ENCODE measurements around the gene BSDC1. TPM values are rescaled to one million over a fixed set of nuclear protein-coding genes. Genes with fewer than 3 reads are reported as not detected.

BSDC1 gene
- total and polyA plus RNA-seq, 2 of the 13 experiments (the other 11 are each of a cell fraction or from before 2014, with no cell fraction given) = 40.3 to 64.2 TPM

DNA sequence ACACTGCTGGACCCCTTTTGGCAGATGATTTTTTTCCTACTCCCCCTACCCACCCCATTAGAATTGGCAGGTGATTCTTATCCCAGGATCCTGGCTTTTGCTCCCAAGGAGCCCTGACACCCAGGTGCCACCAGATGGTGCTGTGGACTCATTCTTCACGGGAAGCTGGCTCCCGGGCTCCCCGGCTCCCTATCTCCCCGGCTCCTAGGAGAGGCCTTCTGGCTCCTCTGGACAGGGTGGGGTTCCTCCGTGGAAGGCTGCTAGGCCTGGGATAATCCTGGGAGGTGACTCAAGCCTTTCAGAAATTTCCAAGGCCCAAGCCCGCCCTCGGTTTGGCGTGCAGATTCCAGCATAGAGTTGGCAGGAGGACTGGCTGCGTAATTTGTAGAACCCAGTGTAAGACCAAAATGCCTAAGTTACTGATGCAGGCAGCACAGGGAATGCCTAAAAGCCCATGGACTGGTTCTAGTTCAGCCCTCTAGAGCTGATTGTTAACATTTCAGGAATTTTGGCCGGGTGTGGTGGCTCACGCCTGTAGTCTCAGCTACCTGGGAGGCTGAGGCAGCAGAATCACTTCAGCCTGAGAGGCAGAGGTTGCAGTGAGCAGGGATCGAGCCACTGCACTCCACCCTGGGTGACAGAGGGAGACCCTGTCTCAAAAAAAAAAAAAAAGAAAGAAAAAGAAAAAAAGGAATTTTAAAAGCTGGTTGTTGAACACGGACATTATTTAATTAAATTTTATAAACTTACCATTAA lies 6.8 kb upstream of the BSDC1 start (continued):
- TF ChIP-seq, protein P1, sequence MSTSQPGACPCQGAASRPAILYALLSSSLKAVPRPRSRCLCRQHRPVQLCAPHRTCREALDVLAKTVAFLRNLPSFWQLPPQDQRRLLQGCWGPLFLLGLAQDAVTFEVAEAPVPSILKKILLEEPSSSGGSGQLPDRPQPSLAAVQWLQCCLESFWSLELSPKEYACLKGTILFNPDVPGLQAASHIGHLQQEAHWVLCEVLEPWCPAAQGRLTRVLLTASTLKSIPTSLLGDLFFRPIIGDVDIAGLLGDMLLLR (CRISPR knock-in tag; IDR thresholded peaks at IDR 0.05) = no peak
- TF ChIP-seq GABPB1 (CRISPR knock-in tag; IDR thresholded peaks at IDR 0.05) (0 out of 2 replicates have a peak, but pooled peaks have one; percentile 22), ZNF274 (CRISPR knock-in tag; IDR thresholded peaks at IDR 0.05) (0 out of 2 replicates have a peak, but pooled peaks have one; percentile 28), NR3C1 (CRISPR knock-in tag; IDR thresholded peaks at IDR 0.05) (no peak), ZNF296 (CRISPR knock-in tag; conservative IDR thresholded peaks at IDR 0.05) (no peak), ZNF674 (CRISPR knock-in tag; IDR thresholded peaks at IDR 0.05; ENCODE audit: low read depth) (no peak), YY1 (IDR thresholded peaks at IDR 0.05; ENCODE audit: insufficient read depth, insufficient replicate concordance, low read depth, low read length) (peak; percentile 8), ZNF382 (CRISPR knock-in tag; IDR thresholded peaks at IDR 0.05; ENCODE audit: borderline replicate concordance) (no peak), FOXO1 (CRISPR knock-in tag; IDR thresholded peaks at IDR 0.05) (no peak), HNRNPLL (IDR thresholded peaks at IDR 0.05; ENCODE audit: low read depth, low read length, poor library complexity, severe bottlenecking) (no peak), ZNF124 (CRISPR knock-in tag; IDR thresholded peaks at IDR 0.05) (0 out of 2 replicates have a peak, but pooled peaks have one; percentile 40), HNF4G (IDR thresholded peaks at IDR 0.05; ENCODE audit: borderline replicate concordance, low read depth, low read length) (no peak), HNF4G (CRISPR knock-in tag; IDR thresholded peaks at IDR 0.05; ENCODE audit: borderline replicate concordance, low read depth) (no peak), KLF13 (CRISPR knock-in tag; IDR thresholded peaks at IDR 0.05) (no peak), ZSCAN30 (CRISPR knock-in tag; IDR thresholded peaks at IDR 0.05) (no peak), RFX1 (IDR thresholded peaks at IDR 0.05) (no peak), RXRB (CRISPR knock-in tag; IDR thresholded peaks at IDR 0.05; ENCODE audit: borderline replicate concordance) (peak; percentile 11; the same call in 1 of the 2 replicates), SYNCRIP (IDR thresholded peaks at IDR 0.05; ENCODE audit: insufficient read depth, low read depth, low read length) (no peak), ZBTB1 (CRISPR knock-in tag; IDR thresholded peaks at IDR 0.05; ENCODE audit: borderline replicate concordance) (no peak), CHD4 (IDR thresholded peaks at IDR 0.05; ENCODE audit: borderline replicate concordance, low read length) (no peak), ZFP37 (CRISPR knock-in tag; IDR thresholded peaks at IDR 0.05; ENCODE audit: borderline replicate concordance) (no peak), PHF8 (CRISPR knock-in tag; IDR thresholded peaks at IDR 0.05) (no peak)
- TF ChIP-seq, protein P2, sequence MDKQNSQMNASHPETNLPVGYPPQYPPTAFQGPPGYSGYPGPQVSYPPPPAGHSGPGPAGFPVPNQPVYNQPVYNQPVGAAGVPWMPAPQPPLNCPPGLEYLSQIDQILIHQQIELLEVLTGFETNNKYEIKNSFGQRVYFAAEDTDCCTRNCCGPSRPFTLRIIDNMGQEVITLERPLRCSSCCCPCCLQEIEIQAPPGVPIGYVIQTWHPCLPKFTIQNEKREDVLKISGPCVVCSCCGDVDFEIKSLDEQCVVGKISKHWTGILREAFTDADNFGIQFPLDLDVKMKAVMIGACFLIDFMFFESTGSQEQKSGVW (CRISPR knock-in tag; IDR thresholded peaks at IDR 0.05; ENCODE audit: borderline replicate concordance) = no peak

Measured in HepG2 (cell line).